Posterior cingulate gyrus (tissue), 11 donors: ENCODE measurements around the gene TRIO.

Source experiments
- DNase-seq, 10 donors: peaks; one replicate each; pipeline versions ENCODE4 v3.0.0 to v3.0.0-alpha.2; 2020 to 2021; ENCODE audit warnings: mixed read lengths in 3 of 10
- intact Hi-C: fragments of 100-400 bp; cut with DNase I; formaldehyde crosslinking; loops from one replicate; pipeline ENCODE4 v1.15.1; 2023

The TRIO gene

DNA sequence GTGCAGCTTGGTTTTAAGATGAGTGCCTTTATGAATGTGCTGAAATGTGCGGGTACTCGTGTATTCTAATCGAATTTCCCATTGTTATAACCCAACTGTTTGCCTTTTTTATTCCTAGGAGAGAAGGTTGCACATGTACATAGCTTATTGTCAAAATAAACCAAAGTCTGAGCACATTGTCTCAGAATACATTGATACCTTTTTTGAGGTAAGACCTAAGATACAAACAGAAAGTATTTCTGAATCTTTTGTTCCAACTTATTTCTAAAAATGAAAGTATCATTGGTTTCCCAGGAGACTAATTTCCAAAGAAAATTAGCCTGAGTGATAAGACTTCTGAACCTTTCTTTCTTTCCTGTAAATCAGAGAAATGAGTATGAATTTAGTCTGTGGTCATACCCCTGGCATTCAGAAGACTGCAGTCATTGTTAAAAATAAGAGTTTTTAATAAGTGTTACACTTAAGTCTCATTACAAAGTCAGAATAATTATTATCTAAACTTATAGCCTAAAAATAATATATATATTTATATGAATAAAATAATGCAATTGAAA, 336.1 kb downstream of the TRIO start:
- no peak for DNase-seq
- intact Hi-C loops = no loop called here

- DNase-seq = no peak
- intact Hi-C loops = no loop called here
Observed at GRCh38 chr5:14481349-14481748, 338.2 kb downstream of the TRIO start.

DNA sequence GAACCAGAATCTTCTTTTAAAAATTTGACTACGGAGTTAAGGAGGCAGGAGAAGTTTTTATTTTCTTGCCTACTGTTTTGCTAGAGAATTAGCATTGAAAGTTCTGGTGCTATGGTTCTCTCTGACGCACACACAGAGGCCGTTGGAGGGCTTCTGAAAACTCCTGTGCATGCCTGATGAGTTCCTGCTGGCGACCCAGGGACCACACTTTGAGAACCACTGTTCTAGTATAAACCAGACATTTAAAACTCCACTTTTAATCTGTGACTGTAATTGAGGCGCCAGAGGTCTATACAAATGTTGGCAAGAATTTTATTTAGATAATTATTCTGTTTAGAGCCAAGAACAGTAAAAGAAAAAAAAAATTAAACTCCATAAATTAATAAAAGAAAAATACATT, 338.9 kb downstream of the TRIO start:
- intact Hi-C loops = no loop called here
- no peak for DNase-seq

- intact Hi-C loops = no loop called here
- peak in 1 of 10 donors; percentile 77 for DNase-seq
Observed at GRCh38 chr5:14483504-14484157, 340.5 kb downstream of the TRIO start.

GRCh38 chr5:14486486-14486885, 343.3 kb downstream of the TRIO start:
- no peak for DNase-seq
- intact Hi-C loops = no loop called here

DNA sequence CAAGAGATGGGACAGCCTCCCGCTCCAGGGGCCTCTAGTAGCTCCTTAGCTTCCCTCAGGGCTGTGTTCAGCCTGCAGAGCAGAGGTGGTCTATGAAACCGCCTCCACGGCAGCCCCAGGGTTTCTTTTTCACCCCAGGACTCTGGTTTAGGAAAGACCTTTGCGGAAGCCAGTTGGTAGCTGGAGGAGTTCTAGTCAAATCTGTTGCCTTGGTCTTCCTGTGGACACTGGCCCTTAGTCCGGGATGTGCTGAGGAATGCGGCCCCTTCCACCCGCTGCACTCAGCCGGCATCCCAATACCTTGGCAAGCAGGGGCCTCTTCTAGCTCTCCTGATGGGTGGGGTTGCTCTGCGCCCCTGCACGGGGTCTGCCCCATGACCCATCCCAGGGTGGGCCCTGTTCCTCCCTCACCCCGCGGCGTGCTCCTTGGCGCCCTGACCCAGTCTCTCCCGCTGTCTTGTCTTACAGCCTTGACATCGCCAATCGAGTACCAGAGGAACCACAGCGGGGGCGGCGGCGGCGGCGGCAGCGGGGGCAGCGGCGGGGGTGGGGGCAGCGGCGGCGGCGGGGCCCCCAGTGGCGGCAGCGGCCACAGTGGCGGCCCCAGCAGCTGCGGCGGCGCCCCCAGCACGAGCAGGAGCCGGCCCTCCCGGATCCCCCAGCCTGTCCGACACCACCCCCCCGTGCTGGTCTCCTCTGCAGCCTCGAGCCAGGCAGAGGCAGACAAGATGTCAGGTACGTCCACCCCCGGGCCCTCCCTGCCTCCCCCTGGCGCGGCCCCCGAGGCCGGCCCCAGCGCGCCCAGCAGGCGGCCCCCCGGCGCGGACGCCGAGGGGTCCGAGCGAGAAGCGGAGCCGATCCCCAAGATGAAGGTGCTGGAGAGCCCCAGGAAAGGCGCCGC, 344.1 kb downstream of the TRIO start:
- DNase-seq = peak in 1 of 10 donors; percentile 80

DNA sequence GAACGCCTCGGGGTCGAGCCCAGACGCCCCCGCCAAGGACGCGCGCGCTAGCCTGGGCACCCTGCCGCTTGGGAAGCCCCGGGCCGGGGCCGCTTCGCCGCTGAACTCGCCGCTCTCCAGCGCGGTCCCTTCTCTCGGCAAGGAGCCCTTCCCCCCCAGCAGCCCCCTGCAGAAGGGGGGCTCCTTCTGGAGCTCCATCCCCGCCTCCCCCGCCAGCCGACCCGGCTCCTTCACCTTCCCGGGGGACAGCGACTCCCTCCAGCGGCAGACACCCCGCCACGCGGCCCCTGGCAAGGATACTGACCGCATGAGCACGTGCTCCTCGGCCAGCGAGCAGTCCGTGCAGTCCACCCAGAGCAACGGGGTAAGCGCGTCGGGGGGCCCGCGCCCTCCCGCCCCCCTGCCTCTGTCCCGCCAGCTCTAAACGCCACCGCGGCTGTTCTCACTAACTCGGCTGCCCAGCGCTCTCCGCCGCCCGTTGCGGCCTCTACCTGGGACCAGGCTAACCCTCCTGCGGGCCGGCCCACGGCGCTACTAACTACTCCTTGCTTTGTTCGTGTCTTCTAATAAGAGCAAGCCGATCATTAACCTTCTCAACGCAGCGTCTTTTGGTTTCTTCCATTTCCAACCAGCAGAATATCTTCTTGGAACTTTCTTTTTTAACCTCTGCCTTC, 344.9 kb downstream of the TRIO start:
- intact Hi-C loops = no loop called here
- DNase-seq = peak in 2 of 10 donors; percentile 72 to 85

More for the DNA sequence above, 344.1 kb downstream of the TRIO start:
- intact Hi-C loops = no loop called here

- DNase-seq = peak in 1 of 10 donors; percentile 82
- intact Hi-C loops = no loop called here
Observed at GRCh38 chr5:14488709-14489108, 345.6 kb downstream of the TRIO start.

GRCh38 chr5:14489643-14490042, 346.5 kb downstream of the TRIO start:
- intact Hi-C loops = no loop called here
- DNase-seq = no peak

DNA sequence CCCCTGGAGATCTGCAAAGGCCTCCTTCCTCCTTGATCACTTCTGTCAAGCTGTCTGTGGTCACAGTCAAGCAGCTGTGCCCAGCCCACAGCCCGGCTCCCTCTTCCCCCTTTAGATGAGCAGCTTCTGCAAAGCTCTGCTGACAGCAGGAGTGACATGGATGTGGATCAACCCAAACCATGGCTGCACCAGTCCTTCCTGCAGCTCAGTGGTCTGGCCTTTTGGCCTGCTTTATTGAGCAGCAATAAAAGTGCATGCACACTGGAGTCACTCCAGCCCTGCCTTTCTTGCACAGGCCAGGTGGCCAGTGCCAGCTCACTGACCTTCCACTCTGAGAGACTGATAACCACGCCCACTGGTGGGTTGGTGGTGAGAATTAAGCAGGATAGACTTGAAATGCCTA, 347.2 kb downstream of the TRIO start:
- intact Hi-C loops = no loop called here
- DNase-seq = peak in 2 of 10 donors; percentile 79 to 82

GRCh38 chr5:14491015-14491915, 348.1 kb downstream of the TRIO start:
- intact Hi-C loops = no loop called here
- no peak for DNase-seq

DNA sequence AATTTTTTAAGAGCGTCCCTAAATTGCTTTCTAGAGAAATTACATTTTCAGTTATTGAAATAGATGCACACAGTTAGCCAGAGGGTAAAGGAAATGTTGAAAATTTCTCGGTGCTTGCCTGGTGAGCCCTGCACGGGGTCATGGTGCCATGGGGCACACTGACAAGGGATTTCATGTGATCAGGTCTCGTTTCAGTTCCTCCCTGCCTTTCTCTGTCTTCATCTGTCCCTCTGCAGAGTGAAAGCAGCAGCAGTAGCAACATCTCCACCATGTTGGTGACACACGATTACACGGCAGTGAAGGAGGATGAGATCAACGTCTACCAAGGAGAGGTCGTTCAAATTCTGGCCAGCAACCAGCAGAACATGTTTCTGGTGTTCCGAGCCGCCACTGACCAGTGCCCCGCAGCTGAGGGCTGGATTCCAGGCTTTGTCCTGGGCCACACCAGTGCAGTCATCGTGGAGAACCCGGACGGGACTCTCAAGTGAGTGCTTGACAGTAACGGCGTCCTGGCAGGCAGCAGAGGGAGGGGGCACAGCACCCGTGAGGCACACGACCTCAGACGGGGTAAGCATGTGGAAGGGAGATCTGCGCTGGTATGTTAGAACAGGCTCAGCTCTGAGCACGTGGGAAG, 349.3 kb downstream of the TRIO start:
- intact Hi-C loops = no loop called here
- peak in 1 of 10 donors; percentile 78 for DNase-seq

- intact Hi-C loops = no loop called here
Observed at GRCh38 chr5:14495301-14495700, 352.2 kb downstream of the TRIO start.

GRCh38 chr5:14497311-14497710, 354.2 kb downstream of the TRIO start:
- peak in 1 of 10 donors; percentile 59 for DNase-seq
- intact Hi-C loops = no loop called here

More at GRCh38 chr5:14495301-14495700, 352.2 kb downstream of the TRIO start:
- peak in 1 of 10 donors; percentile 24 for DNase-seq

DNA sequence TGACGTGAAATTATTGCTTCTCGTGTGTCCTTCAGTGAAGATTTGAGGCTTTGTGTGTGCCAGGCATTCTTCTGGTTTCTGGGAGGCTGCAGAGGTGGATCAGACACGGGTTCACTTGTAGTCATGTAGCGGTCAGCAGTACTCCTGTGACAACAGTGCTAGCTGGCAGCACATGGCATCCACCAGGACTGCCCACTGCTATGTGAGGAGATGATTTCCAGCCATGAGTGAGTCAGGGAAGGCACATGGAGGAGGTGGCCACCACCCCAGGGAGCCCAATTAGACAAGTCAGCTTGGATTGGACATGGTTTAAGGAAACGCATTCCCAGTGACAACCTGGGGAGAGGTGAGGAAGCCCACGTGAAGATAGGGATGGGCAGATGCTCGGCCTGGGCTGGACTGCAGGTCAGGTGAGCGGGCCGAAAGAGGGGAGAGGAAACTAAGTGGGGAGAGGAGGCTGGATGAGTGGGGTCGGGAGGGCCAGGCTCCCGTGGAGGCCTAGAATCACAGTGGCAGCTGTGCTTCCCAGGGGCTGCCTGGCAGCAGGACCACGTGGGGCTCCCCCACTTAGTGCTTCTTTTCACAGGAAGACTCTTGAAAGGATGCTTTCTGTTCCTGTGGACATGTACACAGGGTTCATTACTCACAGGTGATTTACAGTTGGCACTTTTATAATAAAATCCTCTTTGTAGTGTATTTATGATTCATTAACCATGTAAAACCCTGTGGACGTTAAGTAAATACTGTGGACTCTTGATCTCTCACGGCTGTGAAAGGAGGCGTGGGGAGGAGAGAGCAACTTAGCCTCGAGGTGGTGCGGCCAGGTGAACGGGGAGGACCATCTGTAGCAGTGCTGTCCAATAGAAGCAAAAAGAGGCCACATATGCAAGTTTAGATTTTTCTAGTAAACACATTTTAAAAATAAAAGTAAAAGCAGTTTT, 358.5 kb downstream of the TRIO start:
- peak in 2 of 10 donors; percentile 72 to 75 for DNase-seq
- intact Hi-C loops = no loop called here

DNA sequence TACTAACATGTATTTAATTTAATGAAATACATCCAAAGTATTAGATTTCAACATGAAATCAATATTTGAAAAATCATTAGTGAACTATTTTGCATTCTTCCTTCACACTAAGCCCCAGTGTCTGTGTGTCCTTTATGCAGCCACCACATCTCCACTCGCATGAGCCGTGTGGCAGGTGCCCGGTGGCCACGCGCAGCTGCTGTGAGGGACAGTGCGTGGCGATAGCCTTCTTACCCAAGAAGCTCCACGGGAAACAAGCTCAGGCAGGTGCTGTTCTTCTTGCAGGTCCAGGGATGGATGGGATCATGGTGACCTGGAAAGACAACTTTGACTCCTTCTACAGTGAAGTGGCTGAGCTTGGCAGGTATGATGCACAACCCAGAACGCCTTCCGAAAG, 359.1 kb downstream of the TRIO start:
- intact Hi-C loops = no loop called here
- peak in 1 of 10 donors; percentile 62 for DNase-seq

DNA sequence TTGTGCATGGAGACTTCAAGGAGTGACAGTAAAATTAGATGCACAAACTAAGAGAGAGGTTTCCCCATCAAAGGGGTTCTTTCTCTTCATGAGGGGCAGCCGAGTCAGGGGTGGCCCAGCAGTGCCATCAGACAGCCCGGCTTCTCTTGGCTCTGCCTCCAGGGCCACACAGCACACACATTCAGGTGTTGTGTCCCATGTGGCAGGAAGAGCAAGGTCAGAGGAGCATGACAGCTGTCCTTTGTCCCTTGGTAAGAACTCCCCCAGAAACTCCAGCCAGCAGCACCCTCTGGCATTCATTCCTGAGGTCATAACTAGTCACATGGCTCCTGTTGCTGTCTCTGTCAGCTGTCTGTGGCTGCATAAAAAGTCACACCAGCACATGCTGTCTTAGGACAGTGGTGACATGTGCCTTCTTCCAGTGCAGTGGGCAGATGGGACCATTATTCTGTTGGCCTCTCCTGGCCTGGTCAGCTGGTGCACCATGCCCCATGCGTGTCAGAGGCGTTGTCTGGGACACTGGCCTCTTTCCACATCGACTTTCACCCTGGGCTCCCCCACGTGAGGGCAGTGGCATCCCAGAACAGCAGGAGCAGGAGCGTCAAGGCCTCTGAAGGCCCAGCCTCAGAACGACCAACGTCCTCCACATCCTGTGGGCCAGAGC, 360.0 kb downstream of the TRIO start:
- no peak for DNase-seq
- intact Hi-C loops = no loop called here
